GM12865 (cell line): ENCODE measurements around the gene MYO1H.
"Not testable (repeated sequence)": the region's sequence is repeated elsewhere in the genome, so short reads cannot be mapped to it uniquely, and the experiment has no call there.

Experiments used
- DNase-seq: peaks from one replicate; pipeline ENCODE4 v3.0.0; 2010; ENCODE audit warnings: low read depth
- H3K4me3 ChIP-seq: 2 replicates; pipeline ENCODE4 v1.5.1; 2011; ENCODE audit warnings: mild to moderate bottlenecking, low read depth, low read length, control low read depth
- TF ChIP-seq, protein P1 (sequence below): IDR thresholded peaks from 2 replicates; pipeline ENCODE4 v1.5.1; 2011; ENCODE audit warnings: low read length, control low read depth, low read depth, inconsistent platforms; ENCODE audit not compliant: insufficient read depth; ENCODE audit errors: missing control alignments

MYO1H gene

DNA sequence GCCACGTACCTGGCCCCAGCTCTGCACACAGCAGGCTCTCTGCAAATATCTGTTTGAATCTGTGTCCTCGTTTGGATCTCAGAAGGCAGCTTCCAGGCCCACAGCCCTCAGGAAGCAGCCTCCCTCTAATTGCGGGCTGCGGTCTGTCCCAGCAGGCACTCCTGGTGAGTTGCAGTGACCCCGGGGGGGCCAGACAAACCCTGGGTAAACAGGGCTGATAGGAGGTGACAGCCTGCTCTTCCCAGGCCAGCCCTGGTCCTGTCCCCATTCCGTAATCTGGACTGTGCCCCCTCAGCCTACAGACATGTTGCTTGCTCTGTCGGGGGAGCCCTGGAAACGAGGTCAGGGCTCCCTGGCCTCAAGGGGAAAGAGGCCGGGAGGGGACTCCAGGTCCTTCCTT, 40.6 kb upstream of the MYO1H start:
- no peak for DNase-seq
- no peak overlapping the region for H3K4me3 ChIP-seq
- TF ChIP-seq, protein P1, sequence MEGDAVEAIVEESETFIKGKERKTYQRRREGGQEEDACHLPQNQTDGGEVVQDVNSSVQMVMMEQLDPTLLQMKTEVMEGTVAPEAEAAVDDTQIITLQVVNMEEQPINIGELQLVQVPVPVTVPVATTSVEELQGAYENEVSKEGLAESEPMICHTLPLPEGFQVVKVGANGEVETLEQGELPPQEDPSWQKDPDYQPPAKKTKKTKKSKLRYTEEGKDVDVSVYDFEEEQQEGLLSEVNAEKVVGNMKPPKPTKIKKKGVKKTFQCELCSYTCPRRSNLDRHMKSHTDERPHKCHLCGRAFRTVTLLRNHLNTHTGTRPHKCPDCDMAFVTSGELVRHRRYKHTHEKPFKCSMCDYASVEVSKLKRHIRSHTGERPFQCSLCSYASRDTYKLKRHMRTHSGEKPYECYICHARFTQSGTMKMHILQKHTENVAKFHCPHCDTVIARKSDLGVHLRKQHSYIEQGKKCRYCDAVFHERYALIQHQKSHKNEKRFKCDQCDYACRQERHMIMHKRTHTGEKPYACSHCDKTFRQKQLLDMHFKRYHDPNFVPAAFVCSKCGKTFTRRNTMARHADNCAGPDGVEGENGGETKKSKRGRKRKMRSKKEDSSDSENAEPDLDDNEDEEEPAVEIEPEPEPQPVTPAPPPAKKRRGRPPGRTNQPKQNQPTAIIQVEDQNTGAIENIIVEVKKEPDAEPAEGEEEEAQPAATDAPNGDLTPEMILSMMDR, result no peak

DNA sequence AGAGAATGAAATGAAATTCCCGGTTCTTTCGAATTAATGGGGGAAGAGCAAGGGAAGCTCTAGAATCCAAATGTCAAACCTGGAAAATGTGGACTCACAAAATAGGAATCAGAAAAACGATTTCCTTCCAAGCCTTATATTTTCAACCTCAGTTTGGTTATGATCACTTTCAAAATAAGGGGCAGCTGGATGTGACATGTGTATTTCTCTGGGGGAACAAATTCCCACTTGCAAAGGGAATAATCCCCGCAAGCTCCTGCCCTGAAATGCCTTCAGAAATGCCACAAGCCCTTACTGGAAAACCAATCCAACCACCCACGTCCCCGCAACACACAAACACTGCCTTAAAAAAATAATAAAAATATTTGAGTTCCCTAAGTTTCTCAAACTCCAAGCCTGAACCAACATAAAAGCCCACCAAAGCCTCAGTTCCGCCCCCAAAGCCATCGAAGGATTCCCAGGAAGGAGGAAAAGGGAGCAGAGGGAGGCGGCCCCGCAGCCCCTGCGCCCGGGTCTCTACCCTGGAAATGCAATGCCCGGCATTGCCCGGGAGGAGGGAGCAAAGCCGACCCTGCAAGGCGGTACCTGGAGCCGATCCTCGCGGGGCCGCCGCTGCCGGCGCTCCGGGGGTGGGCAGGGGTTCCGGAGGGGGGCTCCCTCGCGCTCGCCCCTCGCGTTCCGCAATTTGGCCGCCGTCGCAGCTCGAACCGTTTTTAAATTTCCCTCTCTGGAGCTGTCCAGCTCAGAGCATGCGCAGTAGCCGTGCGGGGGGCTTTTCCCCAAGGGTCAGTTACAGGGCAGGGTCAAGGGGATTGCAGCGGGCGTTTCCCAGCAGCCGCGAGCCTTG, 38.9 kb upstream of the MYO1H start, which contains the start of gene FOXN4:
FOXN4 (minus strand) TSS at position 751 of the 847 bp plus-strand sequence. CDS start 963 bp downstream, outside the sequence.
- DNase-seq, result no peak
- H3K4me3 ChIP-seq, result peak within 1 kb of the TSS; percentile 5; the same call in 1 of the 2 replicates
- TF ChIP-seq, protein P1, result no peak

DNA sequence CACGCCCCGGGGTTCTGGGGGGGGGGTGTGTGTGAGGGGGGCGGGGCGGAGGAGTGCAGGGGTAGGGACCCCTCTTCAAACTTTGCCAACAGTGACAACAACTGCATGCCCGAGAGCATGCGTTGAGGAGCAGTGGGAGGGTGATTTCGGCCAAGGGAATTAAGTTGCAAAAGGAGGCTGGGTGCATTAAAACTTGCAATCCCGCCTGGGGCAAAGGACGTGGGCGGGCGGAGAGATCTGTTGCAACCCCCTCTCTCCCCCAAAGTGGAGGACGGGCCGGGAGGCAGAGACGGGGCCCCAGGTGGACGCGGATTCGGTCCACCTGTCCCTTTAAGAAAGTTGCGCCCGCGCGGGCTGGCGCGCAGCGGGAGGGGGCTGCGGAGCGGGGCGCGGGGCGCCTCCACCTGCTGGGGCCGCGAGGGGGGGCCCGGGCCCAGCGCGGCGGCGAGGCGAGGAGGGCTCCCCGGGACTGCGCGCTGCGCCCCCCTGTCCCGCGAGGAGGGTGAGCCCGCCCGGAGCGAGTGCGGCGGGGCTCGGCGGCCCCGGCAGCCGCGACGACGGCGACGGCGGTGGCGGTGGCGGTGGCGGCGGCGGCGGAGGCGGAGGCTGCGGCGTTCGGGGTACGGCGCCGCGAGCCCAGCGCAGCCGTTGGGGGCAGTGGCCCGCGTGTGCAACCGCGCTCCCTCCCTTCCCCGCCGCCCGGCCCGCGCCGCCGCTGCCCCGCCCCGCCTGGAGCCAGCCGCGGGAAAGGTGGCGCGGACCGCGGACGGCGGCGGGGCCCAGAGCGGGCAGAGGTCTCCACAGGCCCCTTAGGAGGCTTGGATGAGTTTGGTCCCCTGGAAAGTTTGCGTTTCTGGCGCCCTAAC, 38.1 kb upstream of the MYO1H start:
- DNase-seq, result no peak
- TF ChIP-seq, protein P1, result no peak
- H3K4me3 ChIP-seq, result peak overlapping the region; percentile 5; the same call in 1 of the 2 replicates

GRCh38 chr12:109310247-109311125, 37.2 kb upstream of the MYO1H start:
- DNase-seq, result no peak
- TF ChIP-seq, protein P1, result no peak
- H3K4me3 ChIP-seq, result 0 out of 2 replicates have a peak overlapping the region, but pooled peaks have one; percentile 5

DNA sequence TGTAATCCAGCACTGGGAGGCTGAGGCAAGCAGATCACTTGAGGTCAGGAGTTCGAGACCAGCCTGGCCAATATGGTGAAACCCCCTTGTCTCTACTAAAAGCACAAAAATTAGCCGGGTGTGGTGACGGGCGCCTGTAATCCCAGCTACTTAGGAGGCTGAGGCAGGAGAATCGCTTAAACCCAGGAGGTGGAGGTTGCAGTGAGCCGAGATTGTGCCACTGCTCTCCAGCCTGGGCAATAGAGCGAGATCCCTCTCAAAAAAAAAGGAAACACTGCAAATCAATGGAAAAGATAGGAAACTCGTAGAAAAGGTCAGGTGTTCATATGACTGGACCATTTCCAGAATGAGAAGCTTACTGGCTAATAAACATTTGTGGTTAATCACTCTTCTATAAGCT, 26.4 kb upstream of the MYO1H start:
- not testable (repeated sequence) for DNase-seq

GRCh38 chr12:109329003-109329402, 18.7 kb upstream of the MYO1H start:
- no peak overlapping the region for H3K4me3 ChIP-seq
- TF ChIP-seq, protein P1, result no peak
- DNase-seq, result no peak

More for the DNA sequence above, 26.4 kb upstream of the MYO1H start:
- not testable (repeated sequence) for H3K4me3 ChIP-seq

DNA sequence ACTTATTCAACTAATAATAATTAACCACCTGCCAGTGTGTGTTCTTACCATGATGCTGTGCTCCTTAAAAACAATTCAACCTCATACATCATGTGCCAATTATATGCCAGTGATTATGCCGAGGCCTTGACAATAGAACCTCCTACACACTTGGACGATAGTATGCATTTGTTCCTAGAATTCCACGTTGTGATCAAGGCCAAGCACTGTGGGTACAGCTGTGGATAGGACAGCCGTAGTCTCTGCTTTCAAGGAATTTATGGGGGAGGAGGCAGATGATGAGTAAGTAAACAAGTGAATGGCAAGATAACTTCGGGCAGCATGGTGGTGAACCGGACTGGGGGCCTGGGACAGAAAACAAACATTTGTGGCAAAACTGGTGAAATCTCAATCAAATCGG, 18.0 kb upstream of the MYO1H start:
- TF ChIP-seq, protein P1, result no peak
- no peak overlapping the region for H3K4me3 ChIP-seq
- DNase-seq, result no peak
